Amniotic stem cell (primary cell): ENCODE results near the gene TSHZ2.
"Not testable (repeated sequence)": the region's sequence is repeated elsewhere in the genome, so short reads cannot be mapped to it uniquely, and the experiment has no call there.

Source experiments
- DNase-seq: peaks from one replicate; lab custom pipeline; 2025; lab: John Stamatoyannopoulos, UW

Gene TSHZ2

DNA sequence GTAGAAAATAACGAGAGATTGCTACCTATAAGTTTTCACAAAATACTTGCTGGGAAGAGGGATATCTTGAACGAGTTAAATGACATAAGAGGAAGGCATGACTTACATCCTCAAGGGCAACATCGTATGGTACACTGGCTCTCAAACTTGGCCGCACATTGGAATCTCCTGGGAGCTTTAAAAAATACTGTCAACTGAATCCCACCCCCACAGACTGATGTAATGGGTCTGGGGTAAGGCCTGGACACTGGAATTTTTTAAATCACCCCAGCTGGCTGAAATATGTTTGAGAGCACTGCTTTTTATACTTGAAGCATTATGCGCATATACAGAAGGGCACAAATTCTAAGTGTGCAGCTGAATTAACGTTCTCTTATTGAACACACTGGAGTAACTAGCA, 8.0 kb upstream of the TSHZ2 start:
- DNase-seq: no peak

DNA sequence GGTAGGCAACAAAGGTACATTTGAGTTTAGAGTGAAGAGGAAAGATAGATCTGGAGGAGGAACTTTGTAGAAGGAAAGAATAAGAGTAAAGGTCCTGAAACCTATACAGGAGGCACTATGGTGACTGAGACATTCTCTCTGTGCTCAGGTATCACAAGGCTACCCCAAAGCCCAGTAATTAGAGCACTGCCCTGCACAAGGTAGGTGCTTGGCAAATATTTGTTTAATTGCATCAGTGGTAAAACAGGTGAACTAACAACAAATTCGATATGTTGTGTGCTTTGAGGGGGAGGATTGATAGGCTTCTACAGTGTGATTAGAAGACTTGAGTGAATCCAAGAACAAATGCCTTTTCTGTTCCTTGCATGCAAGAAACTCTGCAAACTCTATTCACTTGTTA, 6.8 kb upstream of the TSHZ2 start:
- DNase-seq: no peak

DNA sequence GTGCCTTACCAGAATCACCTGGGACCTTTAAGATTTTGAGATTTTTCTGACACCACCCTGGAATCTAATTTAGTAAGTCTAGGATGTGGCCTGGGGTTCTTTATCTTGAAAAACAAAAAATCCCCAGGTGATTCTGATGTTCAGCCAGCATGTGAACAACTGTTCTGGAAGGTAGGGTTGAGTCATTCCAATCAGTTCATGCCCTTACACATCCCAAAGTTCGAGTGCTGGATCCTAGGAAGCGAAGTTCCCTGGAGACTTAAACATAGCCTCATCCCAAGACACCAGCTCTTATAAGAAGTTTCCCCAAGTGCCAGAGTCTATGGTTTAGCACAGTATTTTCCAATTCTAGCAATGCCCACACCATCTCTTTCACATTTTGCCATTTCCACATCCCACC, 6.3 kb upstream of the TSHZ2 start:
- DNase-seq: no peak

DNA sequence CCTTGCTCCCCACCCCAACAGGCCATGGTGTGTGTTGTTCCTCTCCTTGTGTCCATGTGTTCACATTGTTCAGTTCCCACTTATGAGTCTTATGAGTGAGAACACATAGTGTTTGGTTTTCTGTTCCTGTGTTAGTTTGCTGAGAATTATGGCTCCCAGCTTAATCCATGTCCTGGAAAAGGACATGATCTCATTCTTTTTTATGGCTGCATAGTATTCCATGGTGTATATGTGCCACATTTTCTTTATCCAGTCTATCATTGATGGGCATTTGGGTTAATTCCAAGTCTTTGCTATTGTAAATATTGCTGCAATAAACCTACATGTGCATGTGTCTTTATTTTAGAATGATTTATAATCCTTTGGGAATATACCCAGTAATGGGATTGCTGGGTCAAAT, 5.6 kb upstream of the TSHZ2 start:
- not testable (repeated sequence) for DNase-seq

DNA sequence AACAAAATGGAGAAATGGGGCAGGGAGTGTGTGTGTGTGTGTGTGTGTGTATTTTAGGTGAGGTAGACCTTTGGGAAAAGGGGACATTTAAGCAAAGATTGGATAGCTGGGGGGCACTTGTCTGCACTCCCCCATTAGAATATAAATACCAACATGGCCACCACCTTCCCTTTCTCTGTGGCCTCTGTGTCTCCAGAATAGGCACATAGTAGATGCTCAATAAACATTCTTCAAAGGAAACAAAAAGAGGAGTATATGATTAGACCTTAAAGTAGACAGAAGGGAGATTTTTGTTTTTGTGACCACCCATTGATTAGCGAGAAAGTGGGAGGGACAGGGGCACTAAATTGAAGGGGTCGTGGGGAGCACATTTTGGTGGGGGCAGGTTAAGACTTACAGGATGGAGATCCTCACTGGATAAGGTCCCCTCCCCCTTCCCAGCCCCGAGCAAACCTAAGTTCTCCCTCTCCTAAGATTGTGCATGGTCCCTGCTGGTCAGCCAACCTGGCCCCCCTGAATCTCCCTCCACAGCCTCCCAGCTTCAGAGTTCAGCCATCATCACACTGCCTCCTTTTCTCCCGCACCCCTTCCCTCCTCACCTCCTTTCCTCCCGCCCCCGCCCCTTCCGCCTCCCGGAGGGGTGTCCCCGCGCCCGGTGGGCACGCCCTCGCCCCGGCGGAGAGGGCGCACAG, 514 bp upstream of the TSHZ2 start:
- no peak for DNase-seq

DNA sequence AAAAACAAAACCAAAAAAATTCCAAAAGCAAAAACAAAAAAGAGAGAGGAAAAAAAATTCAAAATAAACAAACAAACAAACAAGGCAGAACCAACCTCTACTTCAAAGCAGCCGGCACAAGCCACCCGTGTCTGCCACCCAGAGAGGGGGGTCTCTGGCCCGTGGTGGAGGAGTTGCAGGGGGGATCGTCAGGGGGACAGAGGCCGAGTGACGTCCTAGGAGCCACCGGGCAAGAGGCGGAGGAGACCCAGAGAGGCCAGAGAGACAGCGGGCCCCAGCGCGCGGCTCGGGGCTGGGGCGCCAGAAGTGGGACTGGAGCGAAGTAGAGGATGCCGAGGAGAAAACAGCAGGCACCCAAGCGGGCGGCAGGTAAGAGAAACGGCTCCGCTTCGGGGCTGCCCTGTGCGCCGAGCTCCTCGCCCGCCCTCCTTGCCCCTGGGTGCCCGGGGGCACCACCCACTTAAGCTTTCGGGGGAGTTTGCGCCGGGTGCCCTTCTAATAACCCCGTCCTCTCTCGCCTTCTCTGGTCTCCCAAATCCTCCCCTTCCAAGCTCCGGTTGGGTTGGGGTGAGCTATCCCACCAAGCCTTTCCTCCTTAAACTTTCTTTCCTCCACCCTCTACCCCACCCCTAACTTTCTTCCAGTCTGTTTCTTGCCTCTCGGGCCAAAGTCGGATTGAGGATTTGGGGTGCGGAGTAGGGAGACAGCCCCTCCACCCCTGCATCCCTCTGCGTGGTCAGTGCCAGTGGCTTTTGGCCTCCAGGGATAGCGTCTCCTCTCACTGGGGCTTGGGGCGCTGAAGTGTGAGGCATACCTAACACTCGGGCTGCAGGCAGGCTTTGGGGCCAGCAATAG, 1.0 kb downstream of the TSHZ2 start:
- no peak for DNase-seq

DNA sequence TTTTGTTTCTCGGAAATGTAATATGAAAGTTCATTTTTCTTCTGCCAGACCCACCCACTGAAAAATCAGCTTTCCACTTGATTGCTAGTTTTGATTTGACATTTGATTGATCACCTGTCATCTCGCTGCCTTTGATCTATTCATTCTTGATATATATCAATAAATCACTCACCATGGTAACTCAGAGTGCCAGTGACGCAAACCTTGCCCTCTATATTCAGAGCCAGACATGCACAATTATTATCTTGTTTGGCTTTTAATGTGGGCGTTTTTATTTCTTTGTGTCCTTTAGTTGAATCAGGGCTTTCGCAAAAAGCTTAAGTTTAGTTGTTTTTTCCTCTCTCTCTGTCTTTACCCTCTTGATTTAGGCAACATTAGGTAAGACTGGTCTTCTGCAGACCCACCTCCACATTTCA, 2.0 kb downstream of the TSHZ2 start:
- DNase-seq: no peak

DNA sequence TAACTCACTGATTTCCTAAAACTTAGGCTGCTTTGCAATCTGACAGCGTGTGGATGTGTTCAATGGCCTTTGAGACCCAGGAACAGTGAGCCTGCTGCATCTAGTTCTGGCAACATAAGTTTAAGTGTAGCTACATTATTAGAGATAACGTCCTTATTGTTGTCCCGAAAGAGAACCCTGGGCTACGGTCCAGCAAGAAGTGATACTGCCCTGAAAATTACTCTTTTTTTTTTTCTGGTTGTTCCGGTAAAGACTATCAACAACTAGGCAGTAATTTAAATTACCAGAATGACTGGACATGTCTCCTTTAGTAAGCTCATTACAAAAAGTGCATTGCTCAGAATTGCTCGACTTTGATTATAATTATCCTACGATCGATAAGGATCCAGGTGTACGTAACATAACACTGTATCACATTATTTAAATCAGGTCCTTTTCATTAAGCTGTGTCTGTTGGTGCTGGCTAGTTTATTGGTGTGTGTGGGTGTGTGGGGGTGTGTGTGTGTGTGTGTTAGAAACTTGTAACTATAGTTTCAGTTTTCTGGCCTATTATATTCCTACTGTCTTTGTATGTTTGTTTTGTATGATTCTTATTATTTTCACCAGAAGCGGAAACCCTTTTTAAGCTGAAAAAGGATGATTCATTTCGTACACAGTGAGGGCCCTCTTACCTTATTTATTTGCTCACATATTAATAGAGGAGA, 3.0 kb downstream of the TSHZ2 start:
- DNase-seq: no peak

DNA sequence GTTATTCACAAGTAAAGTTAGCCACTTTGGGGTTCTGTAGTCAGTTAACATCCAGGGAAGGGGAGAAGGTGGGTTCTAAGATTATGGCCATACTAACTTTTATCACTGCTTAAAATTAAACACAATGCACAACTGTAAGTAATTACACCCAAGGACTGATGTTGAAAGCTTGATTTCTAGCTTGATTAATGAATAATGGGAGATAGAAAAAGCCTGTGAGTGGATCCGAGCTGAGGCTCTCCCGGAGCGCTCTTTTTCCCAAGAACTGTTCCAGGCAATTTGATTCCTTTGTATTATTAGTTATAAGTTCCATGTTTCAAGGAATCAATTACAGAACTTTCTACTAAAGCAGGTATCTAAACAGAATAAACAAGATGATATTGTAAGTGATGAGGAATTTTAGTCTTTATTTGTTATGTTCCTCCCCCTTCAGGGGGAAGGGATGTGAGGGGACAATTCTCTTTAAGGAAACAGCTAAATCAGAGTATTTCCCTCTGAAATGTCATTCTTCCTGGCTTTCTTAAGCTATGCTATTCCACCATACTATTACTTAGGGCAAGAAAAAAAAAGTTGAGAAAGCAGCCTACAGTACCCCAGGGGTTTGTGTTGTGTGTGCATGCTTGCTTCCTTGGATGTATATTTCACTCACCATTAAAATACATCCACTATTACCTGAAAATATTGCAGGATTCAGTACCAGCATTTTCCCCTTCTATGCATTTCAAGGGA, 3.8 kb downstream of the TSHZ2 start:
- no peak for DNase-seq

DNA sequence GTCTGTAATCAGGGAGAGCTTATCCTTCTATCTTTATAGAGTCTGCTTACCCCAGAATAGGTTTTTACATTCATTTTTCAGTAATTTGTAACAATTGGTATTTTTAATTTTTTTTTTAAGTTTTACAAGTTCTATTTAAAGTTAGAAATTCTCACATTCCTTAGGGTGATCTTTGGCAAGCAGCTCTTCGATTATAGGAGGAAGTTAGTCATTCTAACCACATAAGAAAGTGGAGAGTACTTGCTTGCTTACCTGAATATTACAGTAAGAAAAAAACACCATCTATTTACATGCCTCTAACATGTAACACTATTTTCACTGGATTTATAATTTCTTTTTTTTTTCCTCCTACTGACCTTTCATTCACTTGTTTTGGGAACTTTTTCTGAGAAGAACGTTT, 6.7 kb downstream of the TSHZ2 start:
- no peak for DNase-seq

DNA sequence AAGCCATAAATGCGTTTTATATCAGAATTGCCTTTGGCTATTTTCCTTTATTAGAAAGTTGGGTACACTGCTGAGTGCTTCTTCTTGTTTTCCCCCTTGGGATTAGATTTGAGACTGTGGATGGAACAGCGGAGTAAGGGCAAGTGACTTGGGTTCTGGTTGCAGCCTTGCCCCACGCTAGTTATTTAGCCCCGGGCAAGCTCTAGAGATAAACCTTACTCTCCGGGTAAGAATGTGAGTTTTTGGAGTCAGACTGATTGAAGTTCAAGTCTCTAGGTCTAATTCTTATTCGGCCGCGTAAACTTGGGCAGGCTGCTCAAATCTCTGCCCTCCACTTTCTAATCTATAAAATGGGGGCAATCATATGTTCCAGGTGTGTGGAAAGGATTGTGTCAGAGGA, 8.9 kb downstream of the TSHZ2 start:
- DNase-seq: no peak

DNA sequence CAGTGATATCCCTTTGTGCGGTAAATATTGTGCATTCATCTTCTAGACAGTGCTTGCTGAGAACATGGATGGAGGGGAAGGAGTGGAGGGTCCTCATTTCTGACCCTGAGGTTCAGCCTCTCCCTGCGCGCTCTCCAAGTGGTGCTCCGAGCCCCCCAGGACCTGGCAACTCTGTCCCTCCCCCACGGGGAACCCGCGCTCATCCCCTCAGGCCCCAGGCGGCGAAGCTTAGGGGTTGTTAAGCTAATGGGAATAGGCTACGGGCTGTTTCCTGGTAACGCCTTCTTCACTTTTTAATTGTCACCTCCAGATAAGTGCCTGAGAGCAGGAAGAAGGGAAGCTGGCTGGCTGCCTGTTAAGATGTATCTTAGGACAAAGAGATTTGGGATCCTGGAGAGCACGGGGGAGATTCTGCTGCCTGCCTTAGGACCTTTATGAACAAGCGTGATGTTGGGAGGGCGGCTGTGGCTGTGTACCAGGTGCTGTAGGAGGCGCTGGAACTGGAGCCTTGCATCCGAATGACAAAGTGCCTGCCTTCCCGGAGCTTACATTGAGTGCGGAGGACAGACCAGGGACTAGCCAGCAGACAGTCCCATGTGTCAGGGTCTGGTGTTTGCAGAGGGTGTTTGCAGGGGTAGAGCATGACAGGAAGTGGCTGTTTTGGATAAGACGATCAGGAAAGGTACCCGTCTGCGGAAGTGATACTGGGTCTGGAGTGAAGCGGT, 11.7 kb downstream of the TSHZ2 start:
- no peak for DNase-seq

DNA sequence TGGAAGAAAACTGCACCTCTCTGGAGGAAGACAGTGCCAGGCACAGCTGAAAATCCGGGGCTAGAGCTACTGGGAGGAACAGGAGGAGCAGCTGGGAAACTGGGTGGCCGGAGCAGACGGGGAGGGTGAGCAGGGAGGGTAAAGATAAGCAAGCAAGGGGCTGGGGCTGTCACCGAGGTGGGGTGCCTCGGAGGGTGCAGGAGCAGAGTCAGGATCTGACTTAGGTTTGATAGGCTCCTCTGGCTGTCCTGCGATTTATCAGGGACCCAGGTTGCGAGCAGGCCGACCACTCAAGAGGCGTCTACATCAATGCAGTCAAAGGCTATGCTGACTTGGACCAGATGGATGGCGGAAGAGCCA, 12.3 kb downstream of the TSHZ2 start:
- DNase-seq: no peak

DNA sequence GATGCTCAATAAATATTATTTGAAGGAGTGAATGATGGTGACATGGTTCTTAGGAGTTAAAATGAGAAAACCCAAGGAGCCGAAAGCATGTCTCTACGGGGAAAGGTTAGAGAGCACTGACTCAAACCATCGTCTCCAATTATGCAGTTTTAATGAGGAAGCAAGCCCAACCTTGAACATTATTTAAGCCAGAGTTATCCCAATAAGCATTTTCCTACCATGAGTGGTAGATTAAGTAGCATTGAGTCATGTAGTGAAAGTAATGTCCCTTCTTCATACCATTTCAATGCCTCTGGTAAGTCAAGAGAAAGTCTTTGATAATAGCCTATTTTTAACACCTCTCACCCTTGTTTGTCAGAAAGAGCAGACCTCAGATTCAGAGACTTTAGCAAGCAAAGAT, 13.5 kb downstream of the TSHZ2 start:
- DNase-seq: no peak

DNA sequence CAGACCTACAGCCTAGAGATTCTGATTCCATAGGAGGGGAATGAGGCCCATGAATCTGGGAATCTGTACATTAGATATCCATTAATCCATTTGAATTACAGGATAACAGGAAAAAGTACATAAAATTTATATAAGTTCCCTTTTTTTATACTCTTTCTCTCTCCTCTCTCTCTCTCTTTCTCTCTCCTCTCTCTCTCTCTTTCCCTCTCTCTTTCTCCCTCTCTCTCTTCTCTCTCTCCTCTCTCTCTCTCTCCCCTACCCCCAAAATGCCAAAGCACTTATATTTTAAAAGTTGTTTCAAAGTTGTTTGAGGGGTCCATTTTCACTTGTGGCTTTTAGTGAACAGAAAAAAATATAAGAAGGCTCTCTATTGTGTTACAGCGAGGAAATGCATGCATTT, 15.1 kb downstream of the TSHZ2 start:
- DNase-seq: no peak

DNA sequence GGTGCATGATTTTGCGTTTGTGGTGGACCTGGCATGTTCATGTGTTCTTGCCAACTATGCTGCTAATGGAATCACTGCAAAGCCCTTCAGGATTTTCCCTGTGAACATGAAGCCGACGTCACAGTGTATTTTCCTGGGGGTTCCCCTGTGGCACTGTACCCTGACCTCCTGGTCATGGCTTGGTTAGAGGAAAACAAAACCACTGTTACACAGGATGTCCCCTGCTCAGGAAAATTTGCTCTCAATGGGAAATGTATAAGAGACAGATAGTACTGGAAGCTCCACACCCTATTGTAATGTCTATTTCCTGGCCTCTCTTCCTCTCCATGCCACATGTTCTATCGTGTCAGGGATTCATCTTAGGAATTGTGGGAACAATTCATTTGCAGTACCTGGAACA, 19.7 kb downstream of the TSHZ2 start:
- DNase-seq: no peak

DNA sequence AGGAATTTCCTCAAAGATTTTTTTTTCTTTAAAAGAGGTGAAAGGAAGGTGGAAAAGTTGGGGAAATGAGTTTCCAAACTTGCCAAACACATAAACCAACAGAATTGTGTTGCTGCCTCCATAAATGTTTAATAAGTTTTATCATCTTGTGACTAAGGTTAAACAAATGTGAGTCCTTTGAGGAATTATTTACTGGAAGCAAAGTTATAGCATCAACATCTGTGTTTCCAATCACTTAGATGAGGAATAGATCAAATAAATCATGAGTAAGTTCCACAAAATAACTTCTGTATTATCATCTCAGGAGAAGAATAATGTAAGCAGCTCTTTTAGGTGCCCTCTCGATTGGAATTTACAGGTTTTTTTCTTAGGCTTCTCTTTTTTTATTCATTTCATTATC, 20.5 kb downstream of the TSHZ2 start:
- no peak for DNase-seq

DNA sequence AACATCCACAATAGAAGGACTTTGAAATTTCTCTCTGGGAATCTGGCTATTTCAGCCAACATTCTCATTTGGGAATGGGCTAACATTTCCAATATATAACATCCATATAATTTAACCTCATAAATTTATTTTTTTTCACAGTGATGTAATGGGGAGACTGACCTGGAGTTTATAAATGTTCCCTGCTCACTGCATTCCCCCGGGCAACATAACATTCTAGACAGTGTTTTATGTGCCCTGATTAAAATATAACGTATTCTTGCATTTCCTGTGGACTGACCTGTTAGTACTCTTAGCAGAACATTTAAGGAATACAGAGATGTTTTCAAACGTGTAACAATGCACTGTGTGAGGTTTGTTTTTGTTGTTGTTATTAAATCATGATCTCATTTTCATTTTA, 20.9 kb downstream of the TSHZ2 start:
- DNase-seq: no peak

DNA sequence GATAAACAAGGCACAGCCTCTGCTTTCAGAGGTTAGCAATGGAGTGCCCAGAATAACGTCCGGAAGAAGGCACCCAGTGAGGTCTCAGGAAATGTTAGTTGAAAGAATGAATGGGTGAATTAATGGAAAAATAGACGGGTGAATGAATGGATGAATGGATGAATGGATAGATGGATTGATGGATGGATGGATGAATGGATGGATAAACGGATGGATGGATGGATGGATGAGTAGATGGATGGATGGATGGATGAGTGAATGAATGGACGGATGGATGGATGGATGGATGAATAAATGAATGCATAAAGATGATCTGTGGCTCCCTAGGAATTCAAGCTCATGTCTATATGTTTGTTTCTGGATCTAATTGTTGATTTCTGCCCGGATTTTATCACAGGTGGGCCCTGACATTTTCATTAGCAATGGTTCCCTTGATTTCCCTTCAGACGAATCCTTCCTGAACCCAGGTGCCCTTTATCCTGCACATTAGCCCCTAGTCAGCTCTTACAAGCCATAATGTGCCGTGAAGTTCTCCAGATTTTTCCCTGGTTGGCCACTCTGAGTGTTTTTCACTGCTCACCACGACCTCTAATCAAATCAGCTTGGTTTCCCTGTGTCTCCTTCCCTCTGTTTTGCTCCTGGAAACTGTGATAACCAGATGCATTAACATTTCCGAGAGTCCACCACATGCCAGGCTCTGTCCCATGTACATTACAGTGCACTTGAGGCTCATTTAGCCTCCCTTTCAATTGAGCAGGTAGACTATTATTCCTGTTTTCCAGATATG, 22.2 kb downstream of the TSHZ2 start:
- no peak for DNase-seq

DNA sequence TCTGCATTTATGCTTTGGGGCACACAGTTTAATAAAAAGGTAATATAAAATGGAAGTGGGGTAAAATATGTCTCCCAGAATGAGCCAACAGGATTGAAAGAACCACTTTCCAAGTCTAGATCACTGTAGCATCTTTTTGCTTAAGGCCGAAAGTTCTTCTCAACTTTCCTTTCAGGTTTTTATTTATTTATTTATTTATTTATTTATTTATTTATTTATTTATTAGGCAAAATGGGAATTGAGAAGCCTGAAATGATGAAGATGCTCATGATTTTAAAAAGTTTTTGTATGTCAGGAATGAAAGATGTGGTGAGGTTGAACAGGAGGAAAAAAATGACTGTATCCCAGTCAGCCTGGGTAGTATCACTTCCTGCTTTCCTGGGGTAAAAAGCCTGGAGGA, 24.0 kb downstream of the TSHZ2 start:
- DNase-seq: no peak

DNA sequence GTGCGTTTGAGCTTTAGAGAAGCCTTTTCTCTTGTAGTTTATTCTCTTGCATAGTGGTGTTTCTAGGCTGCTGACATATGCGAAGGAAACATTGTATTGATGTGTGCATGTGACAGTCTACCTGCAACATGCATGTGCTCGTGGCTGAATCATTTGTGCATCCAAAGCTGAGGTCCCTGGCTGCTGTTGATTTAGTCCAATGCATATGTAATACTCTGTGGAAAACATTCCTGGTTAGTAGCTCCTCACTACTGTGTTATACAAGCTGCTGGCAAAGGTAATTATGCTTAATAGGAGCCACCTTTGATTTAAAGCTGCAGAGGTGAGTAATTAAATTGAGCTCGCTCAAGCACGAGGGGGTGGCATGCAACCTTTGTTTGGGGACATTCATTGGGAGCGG, 24.5 kb downstream of the TSHZ2 start:
- DNase-seq: no peak
